Erythroblast (primary cell): ENCODE measurements around the gene DRC7.

Experiments
- GATA1 ChIP-seq: IDR thresholded peaks from 2 replicates; pipeline ENCODE4 v1.6.1; 2011; ENCODE audit warnings: low read depth, mild to moderate bottlenecking, control low read depth, low read length, moderate library complexity
- POLR2A ChIP-seq: IDR thresholded peaks from 2 replicates; pipeline ENCODE4 v1.6.1; 2011; ENCODE audit warnings: mild to moderate bottlenecking, low read length

GRCh38 chr16:57735755-57736418 lies 41.3 kb downstream of the DRC7 start, which contains the start of gene KATNB1:
- TF ChIP-seq POLR2A (no peak), GATA1 (no peak)
